HFF-Myc (cell line): ENCODE results near the gene DLG2.

ENCODE experiments used
- DNase-seq: peaks from one replicate; pipeline ENCODE4 v3.0.0-alpha.2; 2011; ENCODE audit warnings: low read depth; ENCODE audit errors: extremely low read depth
- H3K4me3 ChIP-seq: replicated peaks from 2 replicates; pipeline ENCODE4 v1.5.1; 2011; ENCODE audit warnings: low read depth, mild to moderate bottlenecking, control low read depth, low read length
- CTCF ChIP-seq: IDR thresholded peaks from 2 replicates; pipeline ENCODE4 v1.5.1; 2012; ENCODE audit warnings: mild to moderate bottlenecking, low read depth, low read length, control low read depth; ENCODE audit errors: missing control alignments

The DLG2 gene

GRCh38 chr11:83540728-83541127 lies 2086.4 kb downstream of the DLG2 start:
- no peak for TF ChIP-seq CTCF
- no peak overlapping the region for H3K4me3 ChIP-seq
- no peak for DNase-seq

- no peak overlapping the region for H3K4me3 ChIP-seq
- no peak for TF ChIP-seq CTCF
- DNase-seq: no peak
These were observed 2086.9 kb downstream of the DLG2 start for GRCh38 chr11:83540112-83540675.

- no peak for TF ChIP-seq CTCF
- no peak for DNase-seq
These were observed 2088.9 kb downstream of the DLG2 start for GRCh38 chr11:83538286-83538685.

GRCh38 chr11:83537131-83537610 lies 2090.0 kb downstream of the DLG2 start:
- TF ChIP-seq CTCF: no peak
- DNase-seq: no peak
- H3K4me3 ChIP-seq: no peak overlapping the region

More at GRCh38 chr11:83538286-83538685, 2088.9 kb downstream of the DLG2 start:
- no peak overlapping the region for H3K4me3 ChIP-seq

GRCh38 chr11:83533166-83533565 lies 2094.0 kb downstream of the DLG2 start:
- DNase-seq: no peak
- no peak overlapping the region for H3K4me3 ChIP-seq
- no peak for TF ChIP-seq CTCF

- DNase-seq: no peak
- no peak overlapping the region for H3K4me3 ChIP-seq
- TF ChIP-seq CTCF: no peak
These were observed 2098.3 kb downstream of the DLG2 start for GRCh38 chr11:83528877-83529276.

GRCh38 chr11:83528225-83528624 lies 2098.9 kb downstream of the DLG2 start:
- DNase-seq: no peak
- no peak overlapping the region for H3K4me3 ChIP-seq
- TF ChIP-seq CTCF: no peak
